T47D (cell line): ENCODE measurements around the gene ATRN.

Experiments used
- DNase-seq, 2 experiments: peaks; one replicate each; pipeline versions ENCODE4 v3.0.0 to v3.0.0-alpha.2; 2011 to 2012; ENCODE audit warnings: low read depth in 1 of 2, low spot score in 1 of 2
- JUND ChIP-seq: IDR thresholded peaks from 2 replicates; pipeline ENCODE4 v1.6.1; 2012; ENCODE audit warnings: low read depth
- in situ Hi-C: cut with HindIII; loops from 2 replicates; pipeline ENCODE4 v1.10.0; 2016; ENCODE audit warnings: low sequenced_read_pairs, low pct_unique_long_range_greater_than_20kb

Gene ATRN

DNA sequence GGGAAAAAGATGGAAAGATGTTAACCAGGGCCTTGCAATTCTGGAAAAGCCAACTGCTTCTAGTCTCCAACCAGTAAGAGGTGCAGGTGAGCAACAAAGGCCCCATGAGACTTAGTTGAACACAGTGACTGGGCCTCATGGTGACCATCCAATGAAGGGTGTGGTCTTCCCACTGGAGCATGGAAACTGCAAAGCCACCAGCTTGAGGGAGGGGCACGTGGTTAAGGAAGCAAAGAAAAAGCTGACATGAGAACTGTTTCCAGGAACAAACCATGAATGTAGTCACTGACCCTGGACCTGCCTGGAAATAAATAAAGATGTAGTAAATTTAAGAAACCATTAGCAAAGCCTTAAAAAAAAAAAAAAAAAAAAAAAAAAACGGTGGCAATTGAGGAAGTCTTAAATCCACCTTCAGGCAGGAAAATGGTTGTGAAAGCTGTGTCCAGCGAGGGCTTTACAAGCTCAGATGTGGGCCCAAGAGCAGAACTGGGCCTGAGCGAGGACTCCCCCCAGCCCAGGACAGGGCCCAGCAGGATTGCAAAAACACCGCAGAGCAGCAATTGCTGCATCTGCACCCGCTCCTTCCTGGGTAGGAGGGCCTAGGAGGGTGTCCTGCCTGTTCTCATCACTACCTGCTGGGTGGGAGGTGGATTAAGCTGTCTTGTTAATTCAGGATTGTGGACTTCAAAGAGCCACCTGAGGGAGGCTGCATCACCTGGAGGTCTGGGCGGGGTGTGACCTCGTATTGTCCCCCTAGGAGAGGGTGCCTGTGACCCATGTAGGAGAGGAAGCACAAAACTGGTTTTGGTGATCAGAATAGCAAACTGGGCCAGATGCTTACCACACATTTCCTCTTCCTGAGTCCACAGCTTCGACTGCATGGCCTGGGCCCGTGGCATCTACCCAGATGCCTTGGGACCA is 182.1 kb downstream of the ATRN start:
- in situ Hi-C loops = no loop called here
- no peak for DNase-seq

DNA sequence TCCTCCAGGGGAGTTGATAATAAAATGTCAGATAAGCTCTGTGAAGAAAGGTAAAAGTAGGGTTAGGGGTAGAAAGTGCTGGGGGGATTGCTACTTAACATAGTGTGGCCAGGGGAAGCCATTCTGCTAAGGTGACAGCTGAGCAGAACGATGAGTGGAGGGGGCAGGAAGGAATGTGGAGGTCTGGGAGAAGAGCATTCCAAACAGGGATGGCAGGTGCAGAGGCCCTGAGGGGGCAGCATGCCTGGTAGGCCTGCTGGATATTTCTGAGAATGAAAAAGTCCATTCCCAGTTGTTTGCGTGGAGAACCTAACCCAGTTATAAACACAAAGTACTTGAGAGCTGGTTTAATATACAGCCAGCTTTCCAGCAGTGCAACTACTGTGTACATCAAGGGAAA is 183.1 kb downstream of the ATRN start:
- in situ Hi-C loops = no loop called here
- TF ChIP-seq JUND = no peak
- no peak for DNase-seq

More for the DNA sequence above, 182.1 kb downstream of the ATRN start:
- no peak for TF ChIP-seq JUND

DNA sequence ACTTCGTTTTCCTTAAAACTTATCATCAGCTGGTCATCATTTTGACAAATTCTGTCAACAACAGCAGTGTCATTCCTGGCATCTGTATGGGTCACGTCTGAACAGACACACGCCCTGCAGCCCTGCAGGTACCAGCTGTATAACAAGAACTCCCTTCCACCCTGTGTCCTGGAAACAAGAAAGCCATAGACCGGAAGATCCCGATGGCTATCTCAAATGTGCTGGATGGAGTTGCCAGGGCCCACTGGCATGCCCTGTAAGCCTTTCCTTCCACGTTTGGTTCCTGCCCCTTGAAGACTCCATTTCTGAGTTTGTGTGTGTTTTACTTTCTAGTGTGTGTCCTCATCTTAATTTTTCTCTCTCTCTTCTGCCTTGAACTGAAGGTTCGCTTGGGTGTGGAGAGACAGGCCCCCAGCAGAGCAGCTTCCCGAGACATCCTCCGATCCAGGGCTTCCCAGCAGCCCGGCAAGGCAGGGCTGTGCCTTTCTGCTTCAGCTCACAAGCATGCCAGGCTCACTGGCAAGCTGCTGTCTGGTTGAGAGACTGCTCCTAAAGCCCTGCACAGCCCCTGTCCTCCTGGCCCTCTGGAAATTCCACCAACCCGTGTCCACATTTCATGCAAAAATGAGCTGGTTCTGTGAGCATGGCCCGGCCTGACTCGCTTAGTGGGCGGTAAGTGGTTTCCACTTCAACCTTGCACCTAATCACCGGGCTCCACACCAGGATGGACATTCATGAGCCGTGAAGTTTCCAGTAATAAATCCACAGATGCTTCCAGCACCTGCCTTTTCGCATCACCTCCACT is 183.7 kb downstream of the ATRN start:
- no peak for TF ChIP-seq JUND
- DNase-seq = no peak
- in situ Hi-C loops = no loop called here

DNA sequence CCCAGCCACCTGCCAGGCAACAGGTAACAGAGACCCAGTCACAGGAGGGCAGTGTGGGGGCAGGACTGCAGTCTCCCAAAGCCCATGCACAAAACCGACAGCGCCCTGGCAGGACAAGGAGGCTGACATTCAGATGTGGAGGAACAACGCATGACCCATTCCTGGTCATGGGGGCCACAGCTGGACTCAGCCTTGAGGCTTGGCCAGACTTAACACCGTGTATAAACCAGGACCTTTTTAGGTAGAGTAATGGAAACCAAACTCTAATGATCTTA is 184.2 kb downstream of the ATRN start:
- in situ Hi-C loops = no loop called here
- no peak for TF ChIP-seq JUND
- no peak for DNase-seq

DNA sequence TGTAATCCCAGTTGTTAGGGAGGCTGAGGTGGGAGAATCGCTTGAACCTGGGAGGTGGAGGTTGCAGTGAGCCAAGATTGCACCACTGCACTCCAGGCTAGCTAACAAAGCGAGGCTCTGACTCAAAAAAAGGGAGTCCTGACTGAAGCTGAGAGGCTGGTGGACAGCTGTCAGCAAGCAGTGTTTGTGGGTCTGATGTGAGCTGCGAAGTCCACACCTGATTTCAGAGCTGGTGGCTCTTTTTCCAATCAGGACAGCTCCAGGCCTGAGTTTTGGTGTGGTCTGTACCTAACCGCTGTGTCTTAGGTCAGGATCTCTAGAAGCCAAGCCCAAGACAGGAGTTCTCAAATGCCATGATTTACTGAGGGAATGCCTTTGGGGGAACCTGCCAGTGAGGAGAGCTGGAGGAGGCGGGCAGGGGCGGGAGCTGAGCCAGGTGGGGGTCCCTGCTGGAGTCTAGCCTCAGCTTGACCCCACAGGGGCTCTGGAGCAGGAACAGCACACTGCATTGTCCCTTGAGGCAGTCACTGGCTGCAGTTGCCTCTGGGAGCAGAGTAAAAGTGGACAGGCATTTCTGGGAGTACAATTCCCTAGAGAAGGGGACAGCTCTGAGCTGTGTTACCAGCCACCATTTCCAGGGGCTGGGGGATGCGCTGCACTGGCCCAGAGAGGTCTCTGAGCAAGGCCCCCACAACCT is 187.3 kb downstream of the ATRN start:
- DNase-seq = no peak
- TF ChIP-seq JUND = no peak
- in situ Hi-C loops = no loop called here

GRCh38 chr20:3658716-3659491 is 188.1 kb downstream of the ATRN start:
- DNase-seq = no peak
- in situ Hi-C loops = no loop called here
- TF ChIP-seq JUND = no peak

DNA sequence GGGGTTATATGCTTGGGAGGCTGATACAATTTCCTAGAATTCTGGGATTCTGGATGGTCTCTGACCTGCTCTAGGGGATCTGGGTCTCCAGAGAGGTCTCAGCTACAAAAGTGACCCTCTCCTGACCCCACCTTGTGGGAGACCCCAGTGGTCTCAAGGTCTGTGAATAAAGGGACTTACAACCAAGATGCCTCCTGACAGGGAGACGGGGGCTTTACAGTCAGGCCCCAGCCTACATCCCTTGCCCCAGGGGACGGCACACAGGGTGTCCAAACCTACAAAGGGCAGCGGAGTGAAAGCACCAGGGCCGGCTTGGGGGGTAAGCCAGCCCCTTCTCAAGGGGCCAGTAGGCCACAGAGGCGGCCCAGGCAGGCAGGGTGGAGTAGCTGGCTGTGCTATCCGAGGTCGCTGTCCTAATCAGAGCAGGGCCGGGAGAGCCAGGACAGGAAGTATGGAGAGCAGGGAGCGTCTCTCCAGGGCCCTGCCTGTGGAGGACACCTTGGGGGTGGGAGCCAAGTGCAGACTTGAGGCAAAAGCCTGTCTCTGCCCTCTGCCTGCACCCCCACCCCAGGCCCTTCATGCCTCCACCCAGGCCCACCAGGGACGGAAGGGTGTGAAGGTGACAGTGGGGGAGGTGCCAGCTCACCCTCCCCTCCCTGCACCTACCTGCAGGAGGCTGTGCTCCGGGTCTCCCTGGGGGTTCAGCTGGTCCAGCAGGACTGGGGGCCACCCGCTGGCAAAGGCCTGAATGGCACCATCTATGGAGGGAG is 188.9 kb downstream of the ATRN start:
- DNase-seq = no peak
- in situ Hi-C loops = no loop called here
- TF ChIP-seq JUND = no peak

- no peak for TF ChIP-seq JUND
- in situ Hi-C loops = no loop called here
- no peak for DNase-seq
Measured at GRCh38 chr20:3660262-3661059, 189.6 kb downstream of the ATRN start.

DNA sequence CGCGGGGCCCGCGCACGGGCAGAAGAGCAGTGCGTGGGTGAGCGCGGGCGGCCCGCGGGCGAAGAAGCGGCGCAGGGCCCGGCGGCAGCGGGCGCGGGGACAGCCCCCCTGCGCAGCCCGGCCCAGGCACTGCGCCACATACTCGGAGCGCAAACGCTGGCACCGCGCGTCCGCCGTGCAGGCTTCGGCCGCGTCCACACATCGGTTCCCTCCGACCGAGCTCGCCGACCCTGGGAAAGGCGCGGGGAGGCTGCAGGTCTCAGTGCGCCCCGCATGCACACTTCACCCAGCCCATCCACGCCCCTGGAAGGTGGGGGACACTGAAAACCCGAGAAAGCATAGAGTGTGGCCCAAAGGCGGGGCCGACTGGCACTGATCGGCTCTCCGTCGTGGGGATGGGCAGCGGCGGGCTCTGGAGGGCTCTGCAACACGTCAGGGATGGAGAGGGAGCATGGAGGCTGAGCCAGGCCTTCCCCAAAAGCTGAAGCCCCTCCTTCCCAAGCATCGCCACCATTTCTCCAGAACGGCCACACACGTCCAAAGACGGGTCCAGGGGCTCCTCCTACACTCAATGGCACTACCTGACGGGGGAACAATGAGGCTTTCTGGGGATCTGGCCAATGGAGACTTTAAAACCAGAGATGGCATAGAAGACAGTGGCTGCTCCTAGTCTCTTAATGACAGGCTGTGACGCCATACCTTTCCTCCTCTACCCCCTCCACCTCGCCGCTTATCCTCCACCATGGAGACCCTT is 190.4 kb downstream of the ATRN start:
- no peak for TF ChIP-seq JUND
- in situ Hi-C loops = no loop called here
- DNase-seq = no peak
